ENCODE results near the gene TMEM208.

Gene TMEM208

DNA sequence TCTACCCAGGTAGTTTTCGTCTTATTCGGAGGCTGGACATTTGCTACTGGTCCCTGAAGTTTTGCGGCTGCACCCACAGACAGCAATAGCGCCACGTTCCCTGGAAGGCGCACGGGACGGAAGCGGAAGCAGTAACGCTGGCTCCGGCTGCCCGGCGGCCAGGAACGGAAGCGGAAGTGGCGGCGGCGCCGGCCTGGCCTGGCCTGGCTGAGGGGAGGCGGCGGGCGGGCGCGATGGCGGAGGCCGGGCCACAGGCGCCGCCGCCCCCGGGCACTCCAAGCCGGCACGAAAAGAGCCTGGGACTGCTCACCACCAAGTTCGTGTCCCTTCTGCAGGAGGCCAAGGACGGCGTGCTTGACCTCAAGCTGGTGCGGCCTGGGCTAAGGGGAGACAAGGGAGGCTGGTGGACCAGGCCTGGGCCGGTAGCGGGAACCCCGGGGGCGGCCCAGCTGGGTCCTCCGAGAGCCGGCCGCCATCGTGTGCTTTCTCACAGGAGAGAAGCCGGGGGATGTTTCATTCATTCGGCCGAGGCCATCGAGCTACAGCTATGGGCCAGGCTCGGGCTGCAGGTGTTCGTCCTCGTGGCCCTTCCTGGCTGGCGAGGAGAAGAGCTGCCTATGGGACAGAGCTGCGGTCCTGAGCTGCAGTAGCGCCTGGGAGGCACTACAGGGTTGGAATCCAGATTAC lies 34.8 kb upstream of the TMEM208 start, which contains the start of gene E2F4:
E2F4 (plus strand) TSS at position 161 of the 687 bp plus-strand sequence; CDS start at position 234, 73 bp downstream.
- DNase-seq (ENCODE audit: low read depth in 2 of 2), result peak; percentile 68 to 81

DNA sequence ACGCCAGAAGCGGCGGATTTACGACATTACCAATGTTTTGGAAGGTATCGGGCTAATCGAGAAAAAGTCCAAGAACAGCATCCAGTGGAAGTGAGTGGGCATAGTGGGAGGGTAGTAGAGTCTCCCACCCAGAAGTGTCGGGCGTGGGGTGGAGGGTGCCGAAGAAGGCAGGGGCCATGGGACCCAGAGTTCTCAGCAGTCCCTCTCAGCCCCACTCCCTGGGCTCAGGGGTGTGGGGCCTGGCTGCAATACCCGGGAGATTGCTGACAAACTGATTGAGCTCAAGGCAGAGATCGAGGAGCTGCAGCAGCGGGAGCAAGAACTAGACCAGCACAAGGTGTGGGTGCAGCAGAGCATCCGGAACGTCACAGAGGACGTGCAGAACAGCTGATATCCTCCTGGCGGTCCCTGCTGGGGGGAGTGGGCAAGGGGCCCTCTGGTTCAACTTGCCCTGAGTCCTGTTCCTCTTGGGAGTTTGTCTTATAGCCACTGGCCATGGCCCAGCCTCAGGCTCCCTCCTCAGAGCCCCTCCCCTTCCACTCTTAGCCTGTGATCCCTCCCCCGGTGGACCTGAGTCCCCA lies 34.1 kb upstream of the TMEM208 start:
- DNase-seq (ENCODE audit: low read depth in 2 of 2), result no peak

DNA sequence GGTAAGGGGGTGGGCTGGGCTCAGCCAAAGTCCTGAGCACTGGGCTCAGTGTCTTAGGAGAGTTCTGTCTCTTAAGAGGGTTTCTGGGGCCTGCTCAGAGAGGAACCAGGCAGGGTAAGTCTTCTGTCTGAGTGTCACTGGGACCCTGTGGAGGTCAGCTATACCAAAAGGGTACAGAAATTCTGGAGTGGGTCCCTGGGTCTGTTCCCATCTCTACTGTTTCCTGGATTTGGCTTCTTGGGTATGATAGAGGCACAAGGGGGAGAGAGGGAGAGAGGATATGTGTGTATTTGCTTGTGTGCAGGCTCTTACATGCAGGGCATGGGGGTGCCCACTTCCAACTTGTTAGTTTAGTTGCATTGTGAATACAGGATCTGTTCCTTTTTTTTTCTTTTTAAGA lies 33.4 kb upstream of the TMEM208 start:
- DNase-seq (ENCODE audit: low read depth in 2 of 2), result no peak

DNA sequence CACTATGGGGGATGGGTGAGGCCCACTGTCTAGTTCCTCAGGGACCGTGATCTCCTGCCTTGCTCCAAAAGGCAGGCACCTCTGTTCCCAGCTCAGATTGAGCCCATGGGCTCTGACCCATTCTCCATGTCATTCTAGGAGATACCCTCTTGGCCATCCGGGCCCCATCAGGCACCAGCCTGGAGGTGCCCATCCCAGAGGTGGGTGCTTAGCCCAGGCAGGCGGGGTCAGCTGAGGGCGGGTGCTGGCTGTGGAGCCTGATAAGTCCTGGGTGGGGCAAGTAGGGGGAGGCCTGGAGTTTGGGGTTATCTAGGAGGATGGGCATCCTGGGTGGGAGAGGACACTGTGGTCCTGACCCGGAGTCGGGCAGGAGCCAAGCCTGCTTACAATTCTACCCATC lies 32.7 kb upstream of the TMEM208 start:
- no peak for DNase-seq (ENCODE audit: low read depth in 2 of 2)

DNA sequence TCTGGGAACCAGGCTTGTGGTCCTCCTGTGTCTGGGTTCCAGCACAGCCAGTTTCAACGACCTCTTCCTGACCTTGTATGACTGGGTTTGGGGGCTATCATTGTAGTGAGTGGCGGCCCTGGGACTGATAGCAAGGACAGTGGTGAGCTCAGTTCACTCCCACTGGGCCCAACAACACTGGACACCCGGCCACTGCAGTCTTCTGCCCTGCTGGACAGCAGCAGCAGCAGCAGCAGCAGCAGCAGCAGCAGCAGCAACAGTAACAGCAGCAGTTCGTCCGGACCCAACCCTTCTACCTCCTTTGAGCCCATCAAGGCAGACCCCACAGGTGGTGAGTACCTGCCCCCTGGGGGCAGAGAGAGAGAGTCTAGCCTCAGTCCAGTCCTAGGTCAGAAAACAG lies 31.3 kb upstream of the TMEM208 start:
- no peak for DNase-seq (ENCODE audit: low read depth in 2 of 2)

DNA sequence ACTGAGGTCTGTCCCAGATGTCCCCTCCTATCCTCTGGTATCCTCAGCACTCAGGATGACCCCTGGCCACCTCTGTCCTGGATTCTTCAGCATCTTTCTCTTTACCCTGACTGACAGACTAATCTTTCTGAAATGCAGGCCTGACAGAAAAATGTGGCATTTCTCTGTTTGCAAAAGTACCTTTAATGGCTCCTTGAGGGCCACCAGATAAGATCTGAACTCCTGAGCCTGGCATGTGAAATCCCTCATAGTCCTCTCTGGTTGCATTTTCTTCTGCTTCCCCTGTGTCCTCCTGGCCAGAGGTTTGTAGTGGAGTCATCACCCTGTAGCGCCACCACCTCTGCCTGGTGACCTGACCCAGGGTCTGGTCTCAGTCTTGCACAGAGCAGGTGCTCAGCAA lies 30.0 kb upstream of the TMEM208 start:
- no peak for DNase-seq (ENCODE audit: low read depth in 2 of 2)

DNA sequence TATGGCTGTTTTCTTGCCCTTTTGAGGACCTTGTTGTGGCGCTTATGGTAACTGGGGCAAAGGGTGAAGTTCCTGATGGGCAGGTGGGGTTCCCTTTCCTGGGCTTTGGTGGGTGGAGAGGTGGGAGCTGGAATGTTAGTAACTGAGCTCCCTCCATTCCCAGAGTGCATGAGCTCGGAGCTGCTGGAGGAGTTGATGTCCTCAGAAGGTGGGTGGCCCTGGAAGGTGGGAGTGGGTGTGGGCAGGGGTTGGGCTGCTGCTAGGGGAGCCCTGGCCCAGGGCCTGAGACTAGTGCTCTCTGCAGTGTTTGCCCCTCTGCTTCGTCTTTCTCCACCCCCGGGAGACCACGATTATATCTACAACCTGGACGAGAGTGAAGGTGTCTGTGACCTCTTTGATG lies 29.2 kb upstream of the TMEM208 start:
- DNase-seq (ENCODE audit: low read depth in 2 of 2), result no peak

DNA sequence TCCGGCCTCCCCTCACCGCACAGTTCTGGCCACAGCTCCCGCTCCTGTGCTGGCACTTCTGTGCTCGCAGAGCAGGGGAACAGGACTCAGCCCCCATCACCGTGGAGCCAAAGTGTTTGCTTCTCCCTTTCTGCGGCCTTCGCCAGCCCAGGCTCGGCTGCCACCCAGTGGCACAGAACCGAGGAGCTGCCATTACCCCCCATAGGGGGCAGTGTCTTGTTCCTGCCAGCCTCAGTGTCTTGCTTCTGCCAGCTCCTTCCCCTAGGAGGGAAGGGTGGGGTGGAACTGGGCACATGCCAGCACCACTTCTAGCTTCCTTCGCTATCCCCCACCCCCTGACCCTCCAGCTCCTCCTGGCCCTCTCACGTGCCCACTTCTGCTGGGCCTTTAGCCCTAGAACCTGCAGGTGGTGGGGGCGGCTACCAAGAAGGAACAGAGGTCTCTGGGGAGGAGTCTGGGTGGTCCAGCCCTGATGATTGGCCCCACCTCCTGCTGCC lies 28.6 kb upstream of the TMEM208 start:
- DNase-seq (ENCODE audit: low read depth in 2 of 2), result no peak

DNA sequence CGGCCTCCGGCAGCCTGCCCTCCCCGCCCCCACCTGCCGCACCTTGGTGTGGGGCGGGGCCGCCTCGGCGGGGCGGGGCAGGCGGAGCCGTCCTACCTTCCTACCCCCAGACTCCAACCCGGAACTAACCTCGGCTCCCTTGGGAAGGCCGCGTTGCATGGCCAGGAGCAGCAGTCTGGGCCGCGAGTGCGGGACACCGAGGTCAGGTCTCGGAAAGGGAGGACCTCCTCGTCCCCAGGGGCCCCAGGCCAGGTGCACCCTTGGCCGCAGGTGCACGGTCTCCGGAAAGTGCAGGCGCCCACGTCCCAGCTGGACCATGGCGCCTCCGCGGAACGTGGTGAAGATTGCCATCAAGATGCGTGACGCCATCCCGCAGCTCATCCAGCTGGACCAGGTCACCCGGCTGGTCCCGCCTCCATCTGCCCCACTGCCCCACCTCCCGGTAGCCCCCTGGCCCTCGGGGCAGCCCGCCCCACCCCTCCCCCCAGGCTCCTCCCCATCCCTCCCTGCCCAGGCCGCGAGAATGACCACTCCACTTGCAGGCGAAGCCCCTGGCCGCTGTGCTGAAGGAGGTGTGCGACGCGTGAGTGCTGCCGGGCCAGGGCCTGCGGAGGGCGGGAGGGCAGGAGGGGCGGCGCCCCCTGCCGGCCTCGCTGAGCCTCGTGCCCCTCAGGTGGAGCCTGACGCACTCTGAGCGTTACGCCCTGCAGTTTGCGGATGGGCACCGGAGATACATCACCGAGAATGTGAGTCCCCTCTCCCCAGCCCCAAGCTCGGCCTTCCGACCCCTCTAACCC lies 27.7 kb upstream of the TMEM208 start, which contains the start of gene ELMO3:
ELMO3 (plus strand) TSS at position 121 of the 797 bp plus-strand sequence; CDS start at position 317, 196 bp downstream.
- DNase-seq (ENCODE audit: low read depth in 2 of 2), result no peak

DNA sequence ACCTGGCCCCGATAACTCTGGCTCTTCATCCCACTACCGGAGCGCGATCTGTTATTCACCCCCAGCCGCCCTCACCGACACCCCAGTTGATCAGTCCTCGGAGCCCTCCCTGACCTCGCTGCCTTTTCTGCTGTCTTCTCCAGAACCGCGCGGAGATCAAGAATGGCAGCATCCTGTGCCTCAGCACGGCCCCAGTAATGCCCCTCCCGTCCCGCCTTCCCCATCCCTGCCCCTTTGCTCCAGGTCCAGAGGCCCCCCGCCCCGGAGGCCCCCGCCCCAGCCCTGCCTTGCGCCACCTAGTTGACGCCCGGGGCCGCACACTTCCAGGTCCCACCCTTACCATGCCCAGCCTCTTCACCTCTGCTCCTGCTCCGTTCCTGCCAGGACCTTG lies 27.1 kb upstream of the TMEM208 start:
- DNase-seq (ENCODE audit: low read depth in 2 of 2), result no peak

DNA sequence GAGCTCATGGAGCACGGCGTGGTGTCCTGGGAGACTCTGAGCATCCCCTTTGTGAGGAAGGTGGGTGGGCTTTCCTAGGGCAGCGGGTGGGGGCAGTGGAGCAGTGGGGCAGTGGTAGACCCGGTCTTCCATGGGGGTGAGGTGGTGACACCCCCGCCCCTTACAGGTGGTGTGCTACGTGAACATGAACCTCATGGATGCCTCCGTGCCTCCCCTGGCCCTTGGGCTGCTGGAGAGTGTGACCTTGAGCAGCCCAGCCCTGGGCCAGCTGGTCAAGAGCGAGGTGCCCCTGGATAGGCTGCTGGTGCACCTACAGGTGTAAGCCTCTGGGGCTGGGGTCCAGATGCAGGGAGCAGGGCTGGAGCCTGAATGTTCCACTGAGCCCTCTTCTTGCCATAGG lies 26.4 kb upstream of the TMEM208 start:
- no peak for DNase-seq (ENCODE audit: low read depth in 2 of 2)

DNA sequence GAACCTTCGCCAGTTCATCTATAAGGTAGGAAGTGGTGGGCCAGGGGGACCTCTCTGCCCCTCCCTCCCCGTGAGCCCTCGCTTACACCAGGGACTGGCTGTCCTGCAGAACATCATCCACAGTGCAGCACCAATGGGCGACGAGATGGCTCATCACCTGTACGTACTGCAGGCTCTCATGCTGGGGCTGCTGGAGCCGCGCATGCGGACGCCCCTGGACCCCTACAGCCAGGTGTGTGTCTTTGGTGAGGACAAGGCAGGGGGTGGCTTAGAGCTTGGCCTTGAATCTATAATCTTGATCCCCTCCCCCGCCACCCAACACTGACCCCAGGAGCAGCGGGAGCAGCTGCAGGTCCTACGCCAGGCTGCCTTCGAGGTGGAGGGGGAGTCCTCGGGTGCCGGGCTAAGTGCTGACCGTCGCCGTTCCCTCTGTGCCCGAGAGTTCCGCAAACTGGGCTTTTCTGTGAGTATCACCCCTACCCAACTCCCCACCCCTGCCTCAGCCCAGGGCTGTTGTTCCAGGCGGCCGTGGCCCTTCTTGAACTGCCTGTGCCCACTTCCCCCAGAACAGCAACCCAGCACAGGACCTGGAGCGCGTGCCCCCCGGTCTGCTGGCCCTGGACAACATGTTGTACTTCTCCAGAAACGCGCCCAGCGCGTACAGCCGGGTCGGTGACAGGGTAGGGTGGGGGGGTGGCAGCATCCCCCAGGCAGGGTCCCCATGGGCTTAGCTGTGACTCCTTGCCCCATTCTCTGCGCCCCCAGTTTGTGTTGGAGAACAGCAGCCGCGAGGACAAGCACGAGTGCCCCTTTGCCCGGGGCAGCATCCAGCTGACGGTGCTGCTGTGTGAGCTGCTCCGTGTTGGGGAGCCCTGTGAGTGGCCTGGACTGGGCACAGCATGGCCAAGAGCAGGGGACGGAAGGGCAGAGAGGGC lies 25.3 kb upstream of the TMEM208 start:
- DNase-seq (ENCODE audit: low read depth in 2 of 2), result no peak

DNA sequence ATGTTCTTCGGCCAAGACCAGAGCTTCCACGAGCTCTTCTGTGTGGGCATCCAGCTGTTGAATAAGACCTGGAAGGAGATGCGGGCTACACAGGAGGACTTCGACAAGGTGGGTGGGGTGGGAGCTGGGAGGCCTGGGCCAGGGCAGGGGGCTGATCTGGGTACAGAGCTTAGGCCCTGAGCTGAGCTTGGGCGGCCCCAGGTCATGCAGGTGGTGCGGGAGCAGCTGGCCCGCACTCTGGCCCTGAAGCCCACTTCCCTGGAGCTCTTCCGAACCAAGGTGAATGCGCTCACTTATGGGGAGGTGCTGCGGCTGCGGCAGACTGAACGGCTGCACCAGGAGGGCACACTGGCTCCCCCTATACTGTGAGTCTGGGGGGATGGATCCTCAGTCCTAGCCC lies 24.5 kb upstream of the TMEM208 start:
- DNase-seq (ENCODE audit: low read depth in 2 of 2), result no peak

DNA sequence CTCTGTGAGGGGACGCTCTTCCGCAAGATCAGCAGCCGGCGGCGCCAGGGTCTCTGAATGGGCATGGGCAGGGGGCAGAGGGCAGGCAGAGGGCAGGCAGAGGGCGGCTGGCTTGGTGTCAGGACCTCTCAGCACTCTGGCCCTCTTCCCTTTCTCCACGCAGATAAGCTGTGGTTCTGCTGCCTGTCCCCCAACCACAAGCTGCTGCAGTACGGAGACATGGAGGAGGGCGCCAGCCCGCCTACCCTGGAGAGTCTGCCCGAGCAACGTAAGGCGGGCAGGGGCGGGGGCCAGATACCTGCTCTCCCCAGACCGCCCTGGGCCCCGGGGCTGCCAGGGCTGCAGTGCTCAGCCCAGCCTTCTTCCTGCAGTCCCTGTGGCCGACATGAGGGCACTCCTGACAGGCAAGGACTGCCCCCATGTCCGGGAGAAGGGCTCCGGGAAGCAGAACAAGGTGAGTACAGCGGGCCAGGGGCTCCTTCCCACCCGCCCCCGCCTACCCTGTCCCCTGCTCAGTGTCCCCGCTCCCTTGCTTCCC lies 23.9 kb upstream of the TMEM208 start:
- DNase-seq (ENCODE audit: low read depth in 2 of 2), result no peak

DNA sequence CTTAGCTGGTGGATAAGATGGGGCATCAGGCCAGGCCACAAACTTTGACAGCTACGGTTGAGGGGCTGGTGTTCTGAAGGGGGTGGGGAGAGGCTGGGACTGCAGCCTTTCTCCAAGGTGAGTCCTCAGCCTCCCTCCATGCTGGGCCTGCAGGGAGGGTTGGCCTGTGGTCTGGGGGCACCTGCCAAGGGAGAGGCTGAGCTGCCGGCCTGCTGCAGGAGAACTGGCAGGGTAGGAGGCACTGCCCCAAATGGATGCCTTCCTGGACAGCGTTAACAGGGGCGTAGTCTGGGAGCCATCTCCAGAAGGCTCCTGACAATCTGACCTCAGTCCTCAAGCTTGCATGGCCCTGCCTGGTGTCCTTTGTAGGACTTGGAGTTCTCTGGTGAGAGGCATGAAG lies 22.9 kb upstream of the TMEM208 start:
- DNase-seq (ENCODE audit: low read depth in 2 of 2), result no peak

DNA sequence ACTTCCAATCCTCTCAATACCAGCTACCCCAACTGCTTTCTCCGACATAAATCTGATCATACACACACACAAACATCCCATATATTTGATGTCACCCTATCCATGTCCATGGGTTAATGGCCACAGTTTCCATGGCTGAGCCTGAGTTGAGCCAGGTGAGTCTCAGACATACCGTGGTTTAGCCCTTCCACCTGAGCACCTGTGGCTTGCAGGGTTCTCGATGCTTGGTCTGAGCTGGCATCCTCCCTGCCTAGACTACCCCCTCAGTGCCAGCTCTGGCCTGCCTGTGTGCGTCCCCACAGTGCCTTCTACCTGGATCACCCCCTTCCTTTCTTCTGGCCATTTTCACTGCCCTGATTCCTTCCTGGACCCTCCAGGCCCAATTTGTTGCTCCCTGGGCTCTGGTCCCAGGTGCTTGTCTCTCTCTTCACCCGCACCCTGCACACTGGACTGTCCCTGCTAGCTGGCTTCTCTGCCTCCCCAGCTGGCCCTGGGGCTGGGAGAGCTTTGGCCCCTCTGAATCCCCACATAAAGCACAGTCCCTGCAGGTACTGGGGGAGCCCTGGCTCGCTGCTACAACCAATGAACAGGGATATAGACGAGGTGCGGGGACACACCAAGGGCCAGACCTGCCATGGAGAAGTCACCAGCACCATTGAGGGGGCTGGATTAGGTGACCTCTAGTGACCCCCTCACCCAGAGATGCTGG lies 20.6 kb upstream of the TMEM208 start:
- no peak for DNase-seq (ENCODE audit: low read depth in 2 of 2)

DNA sequence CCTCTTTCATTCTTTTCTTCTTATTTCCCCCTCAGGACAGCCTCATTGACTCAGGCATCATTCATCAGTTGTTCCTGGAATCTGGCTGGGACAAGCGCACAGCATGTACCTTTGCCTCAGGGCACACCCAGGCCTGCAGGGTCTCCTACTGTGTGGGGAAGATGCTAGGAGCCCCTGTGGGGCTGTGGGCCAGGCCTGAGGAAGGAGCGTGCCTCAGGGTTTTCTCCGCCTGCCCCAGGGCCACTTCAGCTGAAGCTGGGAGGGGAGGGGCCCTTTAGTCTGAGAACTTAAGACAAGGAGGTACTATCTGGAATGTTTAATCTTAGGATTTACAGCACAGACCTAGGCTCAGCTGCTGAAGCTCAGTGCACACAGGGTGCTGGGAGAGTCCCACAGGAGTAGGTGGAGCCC lies 20.1 kb upstream of the TMEM208 start:
- no peak for DNase-seq (ENCODE audit: low read depth in 2 of 2)

DNA sequence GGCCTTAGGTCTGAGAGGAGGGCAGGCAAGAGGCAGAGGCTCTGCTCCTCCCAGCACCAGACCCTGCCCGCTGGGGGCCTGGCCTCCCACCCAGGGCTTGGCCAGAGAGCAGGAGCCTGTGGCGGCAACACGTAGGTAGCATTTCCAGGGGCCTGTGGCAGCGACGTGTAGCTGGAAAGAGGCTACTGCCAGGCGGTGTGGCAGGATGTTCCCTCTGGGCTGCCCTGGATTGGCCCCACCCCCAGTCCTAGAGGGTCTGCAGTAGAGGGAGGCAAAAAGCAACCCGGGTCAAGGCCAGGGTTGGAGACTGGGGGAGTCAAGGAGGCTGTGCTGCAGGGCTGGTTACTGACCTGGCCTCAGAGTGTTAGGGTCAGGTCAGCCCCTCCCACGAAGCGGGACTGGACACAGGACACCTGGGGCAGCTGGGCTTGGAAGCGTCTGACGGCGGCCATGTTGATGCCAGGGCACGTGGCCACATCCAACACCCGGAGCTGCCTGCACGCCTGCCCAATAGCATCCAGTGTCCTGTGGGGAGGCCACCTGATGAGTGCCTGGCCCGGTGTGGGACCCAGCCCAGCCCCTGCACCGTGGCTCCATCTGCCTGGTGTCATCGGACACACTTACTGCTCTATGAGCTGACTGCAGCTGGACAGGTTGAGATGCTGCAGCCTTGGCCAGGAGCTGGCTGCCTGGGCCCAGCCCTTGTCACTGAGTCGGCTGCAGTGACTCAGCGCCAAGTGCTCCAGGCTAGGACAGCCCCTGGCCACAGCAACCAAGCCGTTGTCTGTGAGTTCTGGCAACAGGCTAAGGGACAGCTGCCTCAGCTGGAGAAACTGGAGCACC lies 19.5 kb upstream of the TMEM208 start:
- DNase-seq (ENCODE audit: low read depth in 2 of 2), result no peak

DNA sequence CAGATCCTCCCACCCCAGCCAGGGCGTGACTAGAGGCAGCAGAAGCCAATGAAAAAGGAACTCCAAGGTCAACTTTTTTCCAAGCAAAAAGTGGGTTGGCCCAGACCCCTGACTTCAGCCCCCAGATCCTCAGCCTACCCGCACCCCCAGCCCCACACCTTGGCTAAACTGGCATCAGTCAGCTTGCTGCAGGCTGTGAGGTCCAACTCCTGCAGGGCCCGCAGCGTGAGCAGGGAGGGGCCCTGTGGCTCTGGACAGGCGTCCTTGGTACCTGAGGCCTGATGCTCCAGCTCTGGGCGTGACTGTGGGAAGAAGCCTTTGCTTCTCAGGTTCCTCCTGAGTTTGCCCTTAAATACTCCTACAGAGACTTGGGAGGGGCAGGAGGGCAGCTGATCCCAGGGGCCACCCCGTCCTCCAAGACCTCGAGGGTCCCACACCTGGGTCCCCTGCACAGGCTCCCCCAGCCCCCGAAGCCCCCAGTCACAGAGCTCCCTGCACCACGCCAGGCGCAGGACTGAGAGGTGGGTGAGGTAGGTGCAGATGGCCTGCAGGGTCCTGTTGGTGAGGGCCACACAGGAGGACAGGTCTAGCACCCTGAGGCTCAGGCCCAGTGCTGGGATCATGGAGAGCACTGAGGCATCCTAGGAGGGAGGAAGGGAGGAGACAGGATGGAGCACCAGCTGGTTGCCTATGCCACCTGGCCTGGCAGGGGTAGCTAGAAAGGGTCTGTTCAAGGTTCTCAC lies 18.6 kb upstream of the TMEM208 start:
- no peak for DNase-seq (ENCODE audit: low read depth in 2 of 2)
